ENCODE data around the gene MAT2B.

The MAT2B gene

GRCh38 chr5:163505368-163506094 is at the start of gene MAT2B:
TSS of gene MAT2B (plus strand) at chr5:163505619. CDS start at chr5:163505687, 68 bp downstream.
- in situ Hi-C loops (cut with HindIII; ENCODE audit: low sequenced_read_pairs), result no loop called here

GRCh38 chr5:163456029-163456589 is 49.3 kb upstream of the MAT2B start:
- in situ Hi-C loops (cut with HindIII; ENCODE audit: low sequenced_read_pairs), result no loop called here

GRCh38 chr5:163456840-163457239 is 48.6 kb upstream of the MAT2B start:
- in situ Hi-C loops (cut with HindIII; ENCODE audit: low sequenced_read_pairs), result no loop called here

- in situ Hi-C loops (cut with HindIII; ENCODE audit: low sequenced_read_pairs), result no loop called here
Observed at GRCh38 chr5:163458778-163459385, 46.5 kb upstream of the MAT2B start.

- in situ Hi-C loops (cut with HindIII; ENCODE audit: low sequenced_read_pairs), result no loop called here
Observed at GRCh38 chr5:163459462-163459818, 46.0 kb upstream of the MAT2B start.

GRCh38 chr5:163459819-163460561 is 45.4 kb upstream of the MAT2B start, which contains the start of gene NUDCD2:
TSS of gene NUDCD2 (minus strand) at chr5:163460102. CDS start at chr5:163460050, 52 bp downstream.
- in situ Hi-C loops (cut with HindIII; ENCODE audit: low sequenced_read_pairs), result loop anchor here (5.0 kb wide), 1 partner anchor 37 kb away; no protein-coding TSS in a partner anchor

GRCh38 chr5:163460562-163461171 is 44.8 kb upstream of the MAT2B start, which contains the start of gene HMMR:
TSS of gene HMMR (plus strand) at chr5:163460632. CDS start at chr5:163460693, 61 bp downstream.
- in situ Hi-C loops (cut with HindIII; ENCODE audit: low sequenced_read_pairs), result loop anchor here (5.0 kb wide), 1 partner anchor 37 kb away; no protein-coding TSS in a partner anchor

GRCh38 chr5:163463063-163463435 is 42.4 kb upstream of the MAT2B start:
- in situ Hi-C loops (cut with HindIII; ENCODE audit: low sequenced_read_pairs), result loop anchor here (5.0 kb wide), 1 partner anchor 34 kb away; no protein-coding TSS in a partner anchor

GRCh38 chr5:163467682-163468081 is 37.7 kb upstream of the MAT2B start:
- in situ Hi-C loops (cut with HindIII; ENCODE audit: low sequenced_read_pairs), result no loop called here

GRCh38 chr5:163473635-163474243 is 31.7 kb upstream of the MAT2B start:
- in situ Hi-C loops (cut with HindIII; ENCODE audit: low sequenced_read_pairs), result no loop called here

GRCh38 chr5:163475411-163475810 is 30.0 kb upstream of the MAT2B start:
- in situ Hi-C loops (cut with HindIII; ENCODE audit: low sequenced_read_pairs), result no loop called here

GRCh38 chr5:163478126-163478981 is 27.1 kb upstream of the MAT2B start:
- in situ Hi-C loops (cut with HindIII; ENCODE audit: low sequenced_read_pairs), result no loop called here

GRCh38 chr5:163478982-163479271 is 26.5 kb upstream of the MAT2B start:
- in situ Hi-C loops (cut with HindIII; ENCODE audit: low sequenced_read_pairs), result no loop called here

- in situ Hi-C loops (cut with HindIII; ENCODE audit: low sequenced_read_pairs), result no loop called here
Observed at GRCh38 chr5:163489055-163489744, 16.2 kb upstream of the MAT2B start.

GRCh38 chr5:163489745-163490075 is 15.7 kb upstream of the MAT2B start:
- in situ Hi-C loops (cut with HindIII; ENCODE audit: low sequenced_read_pairs), result no loop called here

- in situ Hi-C loops (cut with HindIII; ENCODE audit: low sequenced_read_pairs), result loop anchor here (5.0 kb wide), 1 partner anchor 34 kb away; the partner anchor contains the start of genes HMMR and NUDCD2
Observed at GRCh38 chr5:163496286-163496685, 9.1 kb upstream of the MAT2B start.

- in situ Hi-C loops (cut with HindIII; ENCODE audit: low sequenced_read_pairs), result loop anchor here (5.0 kb wide), 1 partner anchor 35 kb away; the partner anchor contains the start of genes HMMR and NUDCD2
Observed at GRCh38 chr5:163497315-163497714, 8.1 kb upstream of the MAT2B start.

- in situ Hi-C loops (cut with HindIII; ENCODE audit: low sequenced_read_pairs), result loop anchor here (5.0 kb wide), 1 partner anchor 37 kb away; the partner anchor contains the start of genes HMMR and NUDCD2
Observed at GRCh38 chr5:163498886-163499285, 6.5 kb upstream of the MAT2B start.

- in situ Hi-C loops (cut with HindIII; ENCODE audit: low sequenced_read_pairs), result no loop called here
Observed at GRCh38 chr5:163502521-163502920, 2.9 kb upstream of the MAT2B start.
